ENCODE results near the gene DPP6.
"Not testable (repeated sequence)": the region's sequence is repeated elsewhere in the genome, so short reads cannot be mapped to it uniquely, and the experiment has no call there.

- not testable (repeated sequence) for TF ChIP-seq CTCF (IDR thresholded peaks at IDR 0.05; ENCODE audit: low read depth, low read length); POLR2A (IDR thresholded peaks at IDR 0.05; ENCODE audit: extremely low read depth, insufficient read length)
Observed at GRCh38 chr7:154054664-154055063, 2.5 kb downstream of the DPP6 start.
